Mesendoderm (in vitro differentiated cells): Measurements from ENCODE around the gene ESYT1.
A peak's percentile ranks its signal among the peaks of the same experiment; 100 is the strongest.

Experiments
- DNase-seq: peaks from one replicate; pipeline ENCODE4 v3.0.0; 2013
- H2AK5ac ChIP-seq: 2 replicates; pipeline ENCODE4 v1.6.1; 2013; ENCODE audit warnings: low read length, inconsistent platforms
- H2BK120ac ChIP-seq: 2 replicates; pipeline ENCODE4 v1.6.1; 2013; ENCODE audit warnings: low read depth, mild to moderate bottlenecking, low read length, moderate library complexity, mixed read lengths
- H2BK15ac ChIP-seq: replicated peaks from 2 replicates; pipeline ENCODE4 v1.6.1; 2013; ENCODE audit warnings: low read depth, mild to moderate bottlenecking, moderate library complexity
- H2BK5ac ChIP-seq: 2 replicates; pipeline ENCODE4 v1.6.1; 2013; ENCODE audit warnings: low read length, inconsistent platforms
- H3K18ac ChIP-seq: 2 replicates; pipeline ENCODE4 v1.6.1; 2013; ENCODE audit warnings: mild to moderate bottlenecking, low read length, mixed read lengths
- H3K23ac ChIP-seq: one replicate; pipeline ENCODE4 v1.6.1; 2013; ENCODE audit warnings: low read length
- H3K27ac ChIP-seq: 2 replicates; pipeline ENCODE4 v1.5.1; 2013; ENCODE audit warnings: low read depth, mild to moderate bottlenecking, inconsistent platforms, low read length, moderate library complexity
- H3K27me3 ChIP-seq: 2 replicates; pipeline ENCODE4 v1.6.1; 2013; ENCODE audit warnings: low read length, control low read depth, mild to moderate bottlenecking, inconsistent platforms; ENCODE audit not compliant: insufficient read depth, poor library complexity
- H3K36me3 ChIP-seq: 2 replicates; pipeline ENCODE4 v1.6.1; 2013; ENCODE audit warnings: low read length, inconsistent platforms; ENCODE audit not compliant: control insufficient read depth, insufficient read depth
- H3K4ac ChIP-seq: one replicate; pipeline ENCODE4 v1.6.1; 2013; ENCODE audit warnings: low read depth, mild to moderate bottlenecking, low read length, moderate library complexity
- H3K4me1 ChIP-seq: 2 replicates; pipeline ENCODE4 v1.6.1; 2013; ENCODE audit warnings: low read depth, low read length, inconsistent platforms; ENCODE audit not compliant: control insufficient read depth
- H3K4me2 ChIP-seq: 2 replicates; pipeline ENCODE4 v1.6.1; 2013; ENCODE audit warnings: low read length
- H3K4me3 ChIP-seq: 2 replicates; pipeline ENCODE4 v1.5.1; 2013; ENCODE audit warnings: mild to moderate bottlenecking, low read length
- H3K56ac ChIP-seq: one replicate; pipeline ENCODE4 v1.6.1; 2013; ENCODE audit warnings: low read length
- H3K79me1 ChIP-seq: 2 replicates; pipeline ENCODE4 v1.6.1; 2013; ENCODE audit warnings: low read length, inconsistent platforms
- H3K79me2 ChIP-seq: 2 replicates; pipeline ENCODE4 v1.6.1; 2013; ENCODE audit warnings: mild to moderate bottlenecking, low read length; ENCODE audit not compliant: control insufficient read depth, insufficient read depth
- H3K9ac ChIP-seq: 2 replicates; pipeline ENCODE4 v1.6.1; 2013; ENCODE audit warnings: low read length, inconsistent platforms
- H4K5ac ChIP-seq: one replicate; pipeline ENCODE4 v1.6.1; 2013; ENCODE audit warnings: low read length
- H4K8ac ChIP-seq: one replicate; pipeline ENCODE4 v1.6.1; 2013; ENCODE audit warnings: low read depth, mild to moderate bottlenecking, control low read depth, low read length, moderate library complexity
- WGBS: extraction: QIAGEN DNeasy Blood & Tissue Kit; methylation state at CpG from one replicate; pipeline ENCODE4 v1.1.7; 2013; ENCODE audit warnings: low lambda C conversion rate, missing lambda C conversion rate; ENCODE audit not compliant: insufficient coverage; ENCODE audit errors: extremely low coverage; 5-methylcytosine and 5-hydroxymethylcytosine counted together

ESYT1 gene

GRCh38 chr12:56121204-56121870 is 6.7 kb upstream of the ESYT1 start:
- no peak overlapping the region for H4K8ac ChIP-seq
- no peak overlapping the region for H3K23ac ChIP-seq
- H4K5ac ChIP-seq = no peak overlapping the region
- no peak overlapping the region for H3K4me2 ChIP-seq
- no peak overlapping the region for H3K18ac ChIP-seq
- no peak overlapping the region for H3K27ac ChIP-seq
- no peaks in the 10 kb centered on the region for H3K27me3 ChIP-seq
- no peak overlapping the region for H3K9ac ChIP-seq
- peaks cover 11% of the 10 kb centered on the region for H3K79me2 ChIP-seq
- no peak overlapping the region for H2BK5ac ChIP-seq
- H3K4me1 ChIP-seq = peaks cover 5% of the 10 kb centered on the region
- no peak overlapping the region for H3K4me3 ChIP-seq
- peaks cover 2% of the 10 kb centered on the region for H3K79me1 ChIP-seq
- no peak overlapping the region for H2BK120ac ChIP-seq
- H2BK15ac ChIP-seq = no peak overlapping the region
- no peak overlapping the region for H3K4ac ChIP-seq
- no peak overlapping the region for H3K56ac ChIP-seq
- no peak overlapping the region for H2AK5ac ChIP-seq
- no CpG with 5 or more reads among the region's 11 CpGs for WGBS
- no peak for DNase-seq
- peaks cover 2% of the 10 kb centered on the region for H3K36me3 ChIP-seq

DNA sequence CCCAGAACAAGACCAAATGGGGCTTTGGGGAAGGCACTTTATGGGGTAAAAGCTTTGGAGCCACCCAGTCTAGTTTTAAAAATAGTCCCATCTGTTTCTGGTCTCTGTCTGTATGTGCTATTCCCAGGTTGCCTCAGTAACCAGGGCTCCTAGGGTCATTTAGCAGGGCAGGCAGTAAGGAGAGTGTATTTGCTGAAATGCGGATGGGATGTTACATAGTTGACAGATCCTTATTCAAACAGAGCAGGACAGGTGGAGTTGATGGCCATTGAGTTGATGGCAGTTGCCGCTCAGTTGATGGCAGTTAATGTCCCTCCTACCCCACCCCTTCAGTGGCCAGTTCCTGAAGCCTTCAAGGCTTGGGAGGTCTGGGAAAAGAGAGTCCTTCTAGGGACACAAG is 5.4 kb upstream of the ESYT1 start:
- Histone ChIP-seq H3K9ac (no peak overlapping the region), H3K36me3 (peaks cover 2% of the 10 kb centered on the region), H3K18ac (no peak overlapping the region), H2BK120ac (no peak overlapping the region), H2BK15ac (no peak overlapping the region), H3K27ac (no peak overlapping the region), H3K4me1 (peaks cover 10% of the 10 kb centered on the region), H3K4me2 (no peak overlapping the region), H4K5ac (no peak overlapping the region), H4K8ac (no peak overlapping the region), H2BK5ac (no peak overlapping the region), H3K79me2 (peaks cover 2% of the 10 kb centered on the region), H3K27me3 (no peaks in the 10 kb centered on the region), H2AK5ac (no peak overlapping the region), H3K23ac (no peak overlapping the region), H3K56ac (no peak overlapping the region), H3K4me3 (no peak overlapping the region), H3K4ac (no peak overlapping the region), H3K79me1 (peaks cover 2% of the 10 kb centered on the region)
- no CpG with 5 or more reads among the region's 2 CpGs for WGBS
- no peak for DNase-seq

GRCh38 chr12:56124133-56124532 is 3.9 kb upstream of the ESYT1 start:
- Histone ChIP-seq H2AK5ac (no peak overlapping the region), H3K27me3 (no peaks in the 10 kb centered on the region), H3K23ac (no peak overlapping the region), H3K4me2 (no peak overlapping the region), H2BK120ac (no peak overlapping the region), H3K79me2 (no peaks in the 10 kb centered on the region), H3K4me1 (peaks cover 6% of the 10 kb centered on the region), H3K4ac (no peak overlapping the region), H3K56ac (no peak overlapping the region), H3K79me1 (peaks cover 4% of the 10 kb centered on the region), H4K8ac (no peak overlapping the region), H3K36me3 (no peaks in the 10 kb centered on the region), H2BK5ac (no peak overlapping the region), H3K9ac (no peak overlapping the region), H2BK15ac (no peak overlapping the region), H3K18ac (no peak overlapping the region), H3K27ac (no peak overlapping the region), H4K5ac (no peak overlapping the region), H3K4me3 (no peak overlapping the region)
- WGBS = no CpG with 5 or more reads among the region's 4 CpGs
- no peak for DNase-seq

DNA sequence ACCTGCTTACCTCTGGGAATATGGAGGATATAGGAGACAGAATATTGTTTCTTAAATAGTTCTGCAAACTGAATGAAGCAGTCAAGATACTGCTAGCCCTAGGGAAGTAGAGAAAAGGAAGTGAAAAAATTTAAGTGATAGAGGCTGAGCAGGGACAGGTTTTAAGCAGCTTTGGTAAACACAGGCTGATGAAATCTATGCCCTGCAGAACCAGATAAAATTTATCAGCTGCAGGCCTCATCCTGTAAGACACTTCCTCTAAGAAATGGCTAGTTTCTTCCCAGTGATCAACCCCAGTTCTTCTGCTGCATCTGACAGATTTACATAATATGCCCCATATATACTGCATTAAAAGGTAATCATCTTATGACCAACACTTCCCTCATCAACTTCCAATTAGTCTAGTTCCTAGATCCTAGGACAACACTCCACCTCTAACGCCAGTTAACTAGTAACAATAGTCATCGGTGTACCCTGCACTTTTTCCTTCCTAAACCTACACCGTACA is 1.3 kb upstream of the ESYT1 start:
- H3K4ac ChIP-seq = no peak overlapping the region
- H2AK5ac ChIP-seq = no peak overlapping the region
- H2BK15ac ChIP-seq = no peak overlapping the region
- no peak overlapping the region for H3K4me3 ChIP-seq
- H3K4me2 ChIP-seq = no peak overlapping the region
- no peaks in the 10 kb centered on the region for H3K27me3 ChIP-seq
- no peak overlapping the region for H3K27ac ChIP-seq
- peak overlapping the region; percentile 56 for H3K56ac ChIP-seq
- H3K23ac ChIP-seq = no peak overlapping the region
- H4K5ac ChIP-seq = no peak overlapping the region
- no peak for DNase-seq
- no peak overlapping the region for H2BK5ac ChIP-seq
- H3K4me1 ChIP-seq = peaks cover 8% of the 10 kb centered on the region
- H3K36me3 ChIP-seq = no peaks in the 10 kb centered on the region
- WGBS = no CpG with 5 or more reads among the region's 3 CpGs
- H3K79me2 ChIP-seq = peaks cover 4% of the 10 kb centered on the region
- H3K79me1 ChIP-seq = peaks cover 12% of the 10 kb centered on the region
- H2BK120ac ChIP-seq = no peak overlapping the region
- peak overlapping the region; percentile 18 for H3K9ac ChIP-seq
- H4K8ac ChIP-seq = no peak overlapping the region
- H3K18ac ChIP-seq = no peak overlapping the region

GRCh38 chr12:56127485-56127887 is 581 bp upstream of the ESYT1 start:
- Histone ChIP-seq H3K27me3 (no peaks in the 10 kb centered on the region), H3K9ac (peak overlapping the region; percentile 50), H2BK120ac (no peak overlapping the region), H3K4ac (no peak overlapping the region), H3K36me3 (no peaks in the 10 kb centered on the region), H4K5ac (no peak overlapping the region), H3K79me1 (peaks cover 12% of the 10 kb centered on the region), H3K4me2 (peak overlapping the region; percentile 22), H3K23ac (no peak overlapping the region), H2BK5ac (no peak overlapping the region), H2AK5ac (no peak overlapping the region), H3K4me1 (peaks cover 8% of the 10 kb centered on the region), H3K4me3 (no peak overlapping the region), H3K79me2 (peaks cover 4% of the 10 kb centered on the region), H3K18ac (no peak overlapping the region), H2BK15ac (no peak overlapping the region), H3K27ac (no peak overlapping the region), H3K56ac (peak overlapping the region; percentile 28), H4K8ac (no peak overlapping the region)
- no CpG with 5 or more reads among the region's 8 CpGs for WGBS
- no peak for DNase-seq
